Measurements from ENCODE around the gene PIGS.

- TF ChIP-seq EZH2 (IDR thresholded peaks at IDR 0.05; ENCODE audit: insufficient read depth, poor library complexity, severe bottlenecking) = no peak
- no peak for TF ChIP-seq EZH2phosphoT487 (IDR thresholded peaks at IDR 0.05; ENCODE audit: insufficient read depth, low read depth)
Observed at GRCh38 chr17:28514561-28515002, 56.7 kb downstream of the PIGS start.
